Measurements from ENCODE around the gene CNN3.
"Not testable (repeated sequence)": the region's sequence is repeated elsewhere in the genome, so short reads cannot be mapped to it uniquely, and the experiment has no call there.

The CNN3 gene

DNA sequence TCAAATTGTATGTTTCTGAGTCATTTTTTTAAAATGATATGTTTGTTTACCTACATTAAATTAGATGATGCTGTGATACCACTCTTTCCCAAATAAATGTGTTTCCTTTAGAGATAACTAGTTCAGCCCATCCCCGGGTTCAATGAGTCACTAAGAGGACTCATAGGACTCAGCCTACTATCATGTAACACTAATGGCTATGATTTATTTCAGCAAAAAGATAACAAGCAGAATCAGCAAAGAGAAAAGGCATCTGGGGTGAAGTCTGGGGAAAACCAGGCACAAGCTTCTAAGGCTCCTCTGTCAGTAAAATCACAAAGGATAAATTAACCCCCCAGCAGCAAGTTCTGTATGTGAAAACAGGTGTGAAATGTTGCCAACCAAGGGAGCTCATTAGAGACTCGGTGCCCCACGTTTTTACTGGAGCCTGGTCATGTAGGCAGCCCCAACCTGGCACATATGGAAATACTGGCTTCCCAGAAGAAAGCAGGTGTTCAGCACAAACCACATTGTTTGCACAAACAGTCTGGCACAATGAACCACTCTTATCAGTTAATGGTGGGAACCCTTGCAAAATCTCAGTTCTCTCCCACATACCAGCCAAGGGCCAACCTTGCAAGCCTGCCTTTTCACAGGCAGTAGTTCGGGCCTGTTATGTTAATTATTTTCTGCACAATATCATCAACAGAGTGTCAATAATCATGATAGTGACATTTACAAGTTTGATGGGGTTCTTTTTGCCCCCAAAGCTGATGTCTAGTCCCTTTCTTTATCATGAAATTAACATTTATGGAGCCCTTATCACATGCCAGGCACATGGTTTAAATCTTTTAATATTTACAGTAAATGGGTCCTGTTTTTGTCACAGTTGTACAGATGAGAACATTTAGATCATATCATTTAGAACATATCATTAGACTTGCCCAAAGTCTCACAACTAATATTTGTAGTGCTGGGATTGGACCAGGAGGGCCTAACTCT is 23.1 kb upstream of the CNN3 start:
- DNase-seq (ENCODE audit: low read depth) = peak; percentile 98

- DNase-seq (ENCODE audit: low read depth) = peak; percentile 89
These were observed 20.5 kb upstream of the CNN3 start for GRCh38 chr1:94947437-94947836.

- DNase-seq (ENCODE audit: low read depth) = no peak
These were observed 20.0 kb upstream of the CNN3 start for GRCh38 chr1:94946886-94947285.

DNA sequence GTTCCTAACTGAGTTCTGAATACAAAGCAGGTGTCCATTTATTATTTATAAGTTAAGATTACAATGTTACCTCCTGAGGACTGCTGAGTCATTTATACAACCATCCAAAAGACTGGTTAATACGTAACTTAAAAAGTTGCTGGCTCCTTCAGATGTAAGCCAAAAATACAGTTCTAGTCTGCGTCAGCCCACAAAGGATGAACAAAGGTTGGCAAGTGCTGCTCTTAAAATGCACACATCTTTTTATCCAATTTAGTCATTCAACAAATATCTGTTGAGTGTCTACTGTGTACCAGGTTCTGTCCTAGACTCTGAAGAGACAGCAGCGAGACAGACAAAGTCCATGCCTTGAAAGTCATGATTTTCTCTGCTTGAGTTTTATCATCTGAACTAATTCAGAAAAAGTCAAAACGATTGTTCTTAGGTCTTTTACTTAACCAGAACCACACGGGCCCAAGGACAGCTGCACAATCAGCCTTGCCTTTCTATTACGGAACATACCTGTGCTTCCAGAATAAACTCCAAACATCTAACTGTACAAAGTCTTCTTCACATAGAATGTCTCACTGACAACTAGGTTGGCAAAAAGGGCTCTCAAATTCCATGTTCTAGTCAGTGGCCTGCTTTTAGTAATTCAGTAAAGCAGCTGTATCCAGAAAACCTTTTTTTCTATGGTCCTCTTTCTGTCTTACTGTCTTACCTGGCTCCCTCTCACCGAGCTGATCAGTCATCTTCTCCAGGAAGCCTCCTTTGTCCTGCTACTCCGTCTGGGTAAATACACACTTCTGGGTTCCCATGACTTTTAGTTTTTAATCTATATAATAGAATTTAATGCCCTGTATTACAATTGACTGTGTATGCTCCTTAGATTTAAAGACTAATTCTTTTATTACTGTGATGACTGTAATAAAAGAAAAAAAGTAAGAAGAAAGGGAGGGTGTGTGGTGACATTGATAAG is 15.5 kb upstream of the CNN3 start:
- no peak for DNase-seq (ENCODE audit: low read depth)

DNA sequence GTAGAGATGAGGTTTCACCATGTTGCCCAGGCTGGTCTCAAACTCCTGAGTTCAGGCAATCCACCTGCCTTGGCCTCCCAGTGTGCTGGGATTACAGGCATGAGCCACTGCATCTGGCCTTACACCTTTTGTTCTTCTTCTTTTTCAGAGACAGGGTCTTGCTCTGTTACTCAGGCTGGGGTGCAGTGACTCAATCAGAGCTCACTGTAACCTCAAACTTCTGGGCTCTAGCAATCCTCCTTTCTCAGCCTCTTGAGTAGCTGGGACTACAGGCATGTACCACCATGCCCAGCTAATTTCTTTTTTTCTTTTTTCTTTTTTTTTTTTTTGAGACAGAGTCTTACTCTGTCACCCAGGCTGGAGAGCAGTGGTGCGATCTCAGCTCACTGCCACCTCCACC is 14.6 kb upstream of the CNN3 start:
- not testable (repeated sequence) for DNase-seq (ENCODE audit: low read depth)

GRCh38 chr1:94940738-94941137 is 13.8 kb upstream of the CNN3 start:
- DNase-seq (ENCODE audit: low read depth) = no peak

GRCh38 chr1:94937820-94938219 is 10.9 kb upstream of the CNN3 start:
- no peak for DNase-seq (ENCODE audit: low read depth)

GRCh38 chr1:94936861-94937620 is 10.1 kb upstream of the CNN3 start:
- peak; percentile 84 for DNase-seq (ENCODE audit: low read depth)

DNA sequence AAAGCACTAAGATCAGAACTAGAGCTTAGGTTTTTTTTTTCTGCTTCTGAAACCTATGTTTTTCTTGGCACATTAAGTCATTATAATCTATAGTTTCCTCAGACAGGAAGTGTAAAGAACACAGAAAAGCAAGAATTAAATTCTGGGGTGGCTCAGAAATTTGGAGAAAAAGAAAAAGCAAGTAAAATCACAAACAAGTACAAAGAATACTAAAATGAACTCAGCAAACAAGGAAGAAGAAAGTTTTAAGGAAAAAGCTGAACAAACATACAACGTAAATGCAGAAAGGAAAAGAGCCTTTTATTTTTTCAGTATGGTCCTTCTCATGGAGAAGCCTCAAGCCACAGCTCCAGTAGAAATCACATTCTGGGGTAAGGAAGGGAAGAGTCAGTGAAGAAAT is 8.6 kb upstream of the CNN3 start:
- DNase-seq (ENCODE audit: low read depth) = no peak

DNA sequence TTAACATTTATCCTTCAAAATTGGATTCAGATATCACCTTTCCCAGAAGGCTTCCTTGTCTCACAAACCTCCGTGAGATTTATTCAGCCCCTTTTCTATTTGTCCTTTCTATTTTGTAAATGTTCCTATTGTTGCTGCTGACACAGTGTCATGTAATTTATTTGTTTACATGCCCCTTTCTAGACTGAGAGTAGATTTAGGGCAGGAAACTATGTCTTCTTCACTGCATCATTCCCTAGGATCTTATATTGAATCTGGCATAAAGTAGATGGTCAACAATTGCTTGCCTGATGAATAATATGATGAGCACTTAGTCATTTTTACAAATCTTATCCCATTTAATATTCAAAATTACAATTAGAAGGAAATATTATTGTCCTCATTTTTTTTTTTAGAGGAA is 8.1 kb upstream of the CNN3 start:
- DNase-seq (ENCODE audit: low read depth) = no peak

- no peak for DNase-seq (ENCODE audit: low read depth)
These were observed 7.6 kb upstream of the CNN3 start for GRCh38 chr1:94934551-94934950.

GRCh38 chr1:94931254-94931841 is 4.4 kb upstream of the CNN3 start:
- DNase-seq (ENCODE audit: low read depth) = no peak

DNA sequence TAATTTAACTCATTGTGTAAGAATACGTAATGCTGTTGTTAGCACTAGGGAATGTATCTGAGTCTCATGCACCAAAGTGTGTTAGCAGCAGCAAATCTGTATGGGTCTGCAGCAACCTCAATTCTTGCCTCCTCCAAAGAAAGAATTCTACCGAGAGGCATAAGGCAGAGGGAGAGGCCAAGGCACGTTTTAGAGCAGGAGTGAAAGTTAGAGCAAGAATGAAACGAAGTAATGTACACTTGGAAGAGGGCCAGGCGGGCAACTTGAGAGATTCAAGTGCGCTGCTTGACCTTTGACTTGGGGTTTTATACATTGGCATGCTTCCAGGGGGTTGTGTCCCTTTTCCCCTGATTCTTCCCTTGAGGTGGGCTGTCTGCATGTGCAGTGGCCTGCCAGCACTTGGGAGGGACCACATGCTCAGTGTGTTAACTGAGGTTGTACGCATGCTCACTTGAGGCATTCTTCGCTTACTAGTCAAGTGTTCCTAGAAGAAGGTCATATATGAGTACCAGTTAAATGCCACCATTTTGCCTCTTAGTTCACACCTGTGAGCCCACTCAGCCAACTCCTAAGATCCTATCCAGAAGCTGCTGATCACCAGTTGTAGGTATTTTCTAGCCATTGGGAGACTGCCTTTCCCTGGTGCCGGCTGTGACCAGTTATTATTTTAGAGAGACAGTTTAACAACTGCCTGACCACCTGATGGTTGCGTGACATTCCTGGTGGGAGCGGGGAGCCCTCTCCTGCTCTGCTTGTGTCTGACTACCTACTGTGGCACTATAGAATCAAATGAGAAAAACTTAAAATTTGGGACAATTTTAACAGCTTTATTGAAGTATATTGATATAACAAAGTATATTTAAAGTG is 2.7 kb upstream of the CNN3 start:
- peak; percentile 55 for DNase-seq (ENCODE audit: low read depth)

GRCh38 chr1:94928293-94928939 is 1.5 kb upstream of the CNN3 start:
- DNase-seq (ENCODE audit: low read depth) = no peak

GRCh38 chr1:94927405-94928175 is 680 bp upstream of the CNN3 start:
- DNase-seq (ENCODE audit: low read depth) = peak; percentile 68

- no peak for DNase-seq (ENCODE audit: low read depth)
These were observed 590 bp downstream of the CNN3 start for GRCh38 chr1:94926126-94926914.

DNA sequence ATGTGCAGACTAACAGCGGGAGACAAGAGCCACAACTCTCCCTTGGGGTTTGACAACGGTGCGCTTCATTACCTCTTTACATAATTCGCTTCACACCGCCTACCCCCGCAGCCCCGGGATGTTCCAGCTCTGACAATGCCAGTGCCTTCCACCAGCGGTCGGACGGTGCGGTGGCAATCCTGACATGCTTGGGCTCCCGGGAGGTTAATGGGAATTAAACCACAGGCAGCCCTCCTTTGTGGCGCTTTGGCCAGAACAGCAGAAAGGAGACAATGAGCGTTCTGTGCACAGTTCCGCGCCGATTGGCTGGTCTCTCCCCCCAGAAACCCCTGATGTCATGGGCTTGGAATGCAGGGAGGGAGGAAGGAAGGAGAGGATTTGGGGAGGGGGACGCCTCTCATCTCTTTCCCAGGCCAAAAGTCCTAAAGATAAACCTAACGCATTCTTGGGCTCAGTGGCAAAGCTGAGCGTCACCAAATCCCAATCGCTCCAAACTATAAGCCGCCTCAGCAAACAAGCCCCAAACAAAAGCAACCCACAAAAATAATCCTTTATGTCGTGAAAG is 1.3 kb downstream of the CNN3 start:
- DNase-seq (ENCODE audit: low read depth) = peak; percentile 78

DNA sequence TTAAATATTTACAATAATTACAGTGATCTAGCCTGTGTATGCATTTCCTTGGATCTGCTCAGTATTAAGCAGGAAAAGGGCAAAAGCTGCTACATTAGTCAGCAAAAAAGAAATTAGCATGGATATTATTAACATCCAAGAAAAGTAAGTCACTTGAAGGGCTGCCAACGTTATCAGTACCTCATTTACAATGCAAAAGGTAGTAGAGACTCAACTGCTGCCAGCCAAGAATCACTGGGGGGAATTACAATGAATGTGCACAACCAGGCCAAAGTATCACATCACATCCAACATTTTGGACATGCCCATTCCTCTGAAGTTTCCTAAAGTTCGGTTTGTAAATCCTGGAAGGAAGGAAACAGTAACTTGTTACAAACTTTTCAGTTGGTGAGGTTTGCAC is 1.9 kb downstream of the CNN3 start:
- DNase-seq (ENCODE audit: low read depth) = peak; percentile 49

All from amniotic epithelial cell (primary cell).